C4-2B (cell line): Measurements from ENCODE around the gene FAM181A.

Experiments
- H3K27ac ChIP-seq: fragments of 450-650 bp; 2 replicates; pipeline ENCODE4 v1.5.1; 2017
- CTCF ChIP-seq: fragments of 450-650 bp; conservative IDR thresholded peaks from 2 replicates; pipeline ENCODE4 v1.5.1; 2017; ENCODE audit warnings: mild to moderate bottlenecking
- ZFX ChIP-seq: fragments of 450-650 bp; IDR thresholded peaks from 2 replicates; pipeline ENCODE4 v1.6.1; 2017

The FAM181A gene

GRCh38 chr14:93969082-93969828, 42.1 kb downstream of the FAM181A start:
- H3K27ac ChIP-seq = no peak overlapping the region
- TF ChIP-seq ZFX = no peak
- no peak for TF ChIP-seq CTCF

DNA sequence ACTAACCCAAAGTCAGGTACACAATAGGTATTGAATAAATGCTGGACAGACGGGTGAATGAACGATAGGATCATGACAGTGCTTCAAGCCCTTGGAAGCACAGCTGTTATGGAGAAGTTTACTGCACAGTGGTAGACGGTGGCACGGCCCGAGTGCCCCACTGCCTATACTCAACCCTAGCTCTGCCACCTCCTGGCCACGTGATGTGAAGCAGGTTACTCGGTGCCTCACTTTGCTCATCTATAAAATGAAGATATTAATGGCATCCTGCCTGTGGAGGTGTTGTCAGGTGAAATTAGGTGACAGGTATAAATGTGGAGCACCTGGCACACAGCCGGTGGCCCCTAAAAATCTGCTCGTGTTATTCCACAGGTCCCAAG, 43.4 kb downstream of the FAM181A start:
- no peak overlapping the region for H3K27ac ChIP-seq

GRCh38 chr14:93970965-93971634, 44.0 kb downstream of the FAM181A start:
- H3K27ac ChIP-seq = no peak overlapping the region
- no peak for TF ChIP-seq ZFX
- no peak; the same call in 1 of the 2 replicates for TF ChIP-seq CTCF

More for the DNA sequence above, 43.4 kb downstream of the FAM181A start:
- TF ChIP-seq CTCF (no peak; the same call in 1 of the 2 replicates), ZFX (no peak)

- H3K27ac ChIP-seq = no peak overlapping the region
- TF ChIP-seq CTCF (no peak), ZFX (no peak)
Observed at GRCh38 chr14:93971635-93972027, 44.5 kb downstream of the FAM181A start.

DNA sequence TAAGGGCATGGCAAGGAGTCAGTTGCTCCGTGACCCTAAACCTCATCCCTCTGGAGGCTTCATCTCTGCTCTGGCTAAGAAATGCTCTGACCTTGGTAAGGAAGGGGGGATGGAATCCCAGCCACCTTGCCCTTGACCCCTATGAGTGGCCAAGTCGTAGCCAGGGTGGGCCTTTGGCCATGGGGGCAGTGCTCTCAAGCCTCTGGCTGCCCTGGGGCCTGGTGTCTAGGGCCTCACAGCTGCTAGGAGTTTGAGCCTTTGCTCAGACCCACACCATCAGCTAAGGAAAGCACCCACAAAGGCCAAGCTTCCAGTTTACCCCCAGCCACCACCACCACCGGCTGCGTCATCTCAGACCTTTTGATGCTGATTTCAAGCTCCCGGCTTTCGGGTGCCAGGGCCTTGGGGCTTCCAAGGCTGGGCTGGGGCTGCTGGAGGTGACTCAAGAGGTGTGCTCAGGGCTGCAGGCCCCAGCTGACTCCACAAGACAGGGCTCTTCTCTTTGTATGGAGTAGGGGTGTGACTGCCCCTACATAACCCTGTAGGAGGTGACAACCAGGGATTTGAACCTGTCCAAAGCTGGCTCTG, 45.6 kb downstream of the FAM181A start:
- no peak for TF ChIP-seq ZFX
- TF ChIP-seq CTCF = no peak
- no peak overlapping the region for H3K27ac ChIP-seq

- no peak for TF ChIP-seq CTCF
- no peak for TF ChIP-seq ZFX
- H3K27ac ChIP-seq = no peak overlapping the region
Observed at GRCh38 chr14:93973607-93974006, 46.5 kb downstream of the FAM181A start.

- no peak for TF ChIP-seq CTCF
- TF ChIP-seq ZFX = no peak
- H3K27ac ChIP-seq = no peak overlapping the region
Observed at GRCh38 chr14:93974299-93974698, 47.2 kb downstream of the FAM181A start.
